ENCODE results near the gene SH3PXD2A.
A peak's percentile ranks its signal among the peaks of the same experiment; 100 is the strongest.

SH3PXD2A gene

DNA sequence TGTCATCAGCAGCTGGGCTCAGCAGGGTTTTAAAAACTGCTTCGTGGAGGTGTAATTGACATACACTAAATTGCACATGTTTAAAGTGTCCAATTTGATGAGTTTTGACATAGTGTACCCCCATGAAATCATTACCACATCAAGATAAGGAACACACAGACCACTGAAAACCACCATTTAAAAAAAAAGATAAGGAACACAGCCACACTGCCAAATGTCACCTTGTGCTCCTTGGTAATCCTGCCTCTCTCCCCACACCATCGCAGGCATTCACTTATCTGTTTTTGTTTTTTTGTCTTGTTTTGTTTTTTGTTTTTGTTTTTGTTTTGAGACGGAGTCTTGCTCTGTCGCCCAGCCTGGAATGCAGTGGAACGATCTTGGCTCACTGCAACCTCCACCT, 286.9 kb downstream of the SH3PXD2A start:
- peaks cover 24 to 49% of the 10 kb centered on the region in 2 donors for H3K27me3 Mint-ChIP-seq
- ATAC-seq (replicated peaks) (no peak), DNase-seq (no peak)
- no peaks in the 10 kb centered on the region for H3K36me3 Mint-ChIP-seq (ENCODE audit: insufficient read depth)
- no peaks in the 10 kb centered on the region for H3K9me3 Mint-ChIP-seq
- H3K4me1 Mint-ChIP-seq (ENCODE audit: low read depth in 2 of 2) = no peaks in the 10 kb centered on the region
- no peak overlapping the region for H3K27ac Mint-ChIP-seq
- peak overlapping the region in 1 of 2 donors; percentile 17 for H3K4me3 Mint-ChIP-seq

DNA sequence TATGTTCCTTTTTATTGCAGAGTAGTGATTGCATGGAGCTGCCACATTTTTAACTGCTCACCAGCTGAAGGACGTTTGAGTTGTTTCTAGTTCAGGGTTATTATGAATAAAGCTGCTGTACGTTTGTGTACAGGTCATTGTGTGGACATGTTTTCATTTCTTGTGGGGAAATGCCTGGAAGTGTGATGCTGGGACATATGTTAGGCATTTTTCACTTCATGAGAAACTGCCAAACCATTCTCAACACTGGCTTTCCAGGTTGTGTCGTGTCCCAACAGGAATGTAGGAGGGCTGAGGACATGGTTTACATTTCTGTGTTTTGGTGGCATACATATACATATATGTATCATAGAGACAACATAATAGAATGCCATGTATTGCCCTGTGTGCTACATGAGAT, 288.8 kb downstream of the SH3PXD2A start:
- H3K4me3 Mint-ChIP-seq = no peak overlapping the region

GRCh38 chr10:103564776-103565520, 290.4 kb downstream of the SH3PXD2A start:
- ATAC-seq (replicated peaks) = no peak
- H3K4me3 Mint-ChIP-seq = no peak overlapping the region
- DNase-seq = no peak
- H3K4me1 Mint-ChIP-seq (ENCODE audit: low read depth in 2 of 2) = no peaks in the 10 kb centered on the region
- H3K9me3 Mint-ChIP-seq = no peaks in the 10 kb centered on the region
- no peak overlapping the region for H3K27ac Mint-ChIP-seq
- H3K36me3 Mint-ChIP-seq (ENCODE audit: insufficient read depth) = no peaks in the 10 kb centered on the region
- peaks cover 16 to 61% of the 10 kb centered on the region in 2 donors for H3K27me3 Mint-ChIP-seq

More for the DNA sequence above, 288.8 kb downstream of the SH3PXD2A start:
- Mint-ChIP-seq H3K27ac (no peak overlapping the region), H3K36me3 (ENCODE audit: insufficient read depth) (no peaks in the 10 kb centered on the region), H3K9me3 (no peaks in the 10 kb centered on the region), H3K27me3 (peaks cover 22 to 55% of the 10 kb centered on the region in 2 donors), H3K4me1 (ENCODE audit: low read depth in 2 of 2) (no peaks in the 10 kb centered on the region)
- no peak for DNase-seq
- ATAC-seq (replicated peaks) = no peak

- no peak overlapping the region for H3K27ac Mint-ChIP-seq
- H3K4me3 Mint-ChIP-seq = no peak overlapping the region
- no peak for ATAC-seq (replicated peaks)
- H3K9me3 Mint-ChIP-seq = no peaks in the 10 kb centered on the region
- no peak for DNase-seq
- H3K27me3 Mint-ChIP-seq = peaks cover 9 to 61% of the 10 kb centered on the region in 2 donors
- H3K4me1 Mint-ChIP-seq (ENCODE audit: low read depth in 2 of 2) = no peaks in the 10 kb centered on the region
- H3K36me3 Mint-ChIP-seq (ENCODE audit: insufficient read depth) = no peaks in the 10 kb centered on the region
These were observed 291.3 kb downstream of the SH3PXD2A start for GRCh38 chr10:103564116-103564501.

GRCh38 chr10:103563231-103564115, 291.9 kb downstream of the SH3PXD2A start:
- no peaks in the 10 kb centered on the region for H3K9me3 Mint-ChIP-seq
- ATAC-seq (replicated peaks) = no peak
- H3K27ac Mint-ChIP-seq = no peak overlapping the region
- H3K4me1 Mint-ChIP-seq (ENCODE audit: low read depth in 2 of 2) = no peaks in the 10 kb centered on the region
- DNase-seq = no peak
- peaks cover 6 to 64% of the 10 kb centered on the region in 2 donors for H3K27me3 Mint-ChIP-seq
- H3K36me3 Mint-ChIP-seq (ENCODE audit: insufficient read depth) = no peaks in the 10 kb centered on the region
- H3K4me3 Mint-ChIP-seq = no peak overlapping the region

DNA sequence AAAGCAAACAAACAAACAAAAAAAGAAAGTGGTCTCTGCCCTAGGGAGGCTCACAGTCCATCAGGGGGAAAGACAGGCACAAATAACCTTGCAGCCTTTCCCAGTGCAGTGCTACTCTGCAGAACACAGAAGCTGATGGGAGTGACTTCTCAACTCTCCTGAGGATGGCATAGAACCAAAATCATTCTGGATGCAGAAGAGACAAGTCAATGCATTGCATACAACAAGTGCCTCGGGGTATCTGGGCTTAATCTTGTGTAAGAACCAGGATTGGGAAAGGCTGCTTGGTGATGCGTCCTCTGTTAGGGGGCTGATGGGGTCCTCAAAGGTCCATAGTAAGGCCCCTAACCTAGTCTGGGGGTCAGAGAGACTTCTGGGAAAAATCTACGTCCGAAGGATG, 293.0 kb downstream of the SH3PXD2A start:
- H3K27me3 Mint-ChIP-seq = peaks cover 17 to 69% of the 10 kb centered on the region in 2 donors
- no peaks in the 10 kb centered on the region for H3K36me3 Mint-ChIP-seq (ENCODE audit: insufficient read depth)
- no peak for ATAC-seq (replicated peaks)
- DNase-seq = no peak
- H3K4me1 Mint-ChIP-seq (ENCODE audit: low read depth in 2 of 2) = no peaks in the 10 kb centered on the region
- no peak overlapping the region for H3K4me3 Mint-ChIP-seq
- no peak overlapping the region for H3K27ac Mint-ChIP-seq
- H3K9me3 Mint-ChIP-seq = no peaks in the 10 kb centered on the region

DNA sequence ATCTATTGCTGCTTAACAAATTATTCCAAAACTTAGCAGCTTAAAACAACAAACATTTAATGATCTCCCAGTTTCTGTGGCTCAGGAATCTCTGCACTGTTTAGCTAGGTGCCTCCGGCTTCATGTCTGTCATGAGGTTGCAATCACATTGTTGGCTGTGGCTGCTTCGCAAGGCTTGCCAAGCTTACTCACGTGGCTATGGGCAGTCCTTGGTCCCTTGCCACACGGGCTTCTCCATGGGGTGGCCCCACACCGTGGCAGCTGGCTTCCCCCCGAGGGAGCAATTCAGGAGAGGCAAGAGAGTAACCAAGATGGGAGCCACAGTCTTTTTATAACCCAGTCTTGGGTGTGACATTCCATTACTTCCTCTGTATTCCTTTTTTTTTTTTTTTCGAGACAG, 294.5 kb downstream of the SH3PXD2A start:
- no peak overlapping the region for H3K4me3 Mint-ChIP-seq
- peaks cover 31 to 84% of the 10 kb centered on the region in 2 donors for H3K27me3 Mint-ChIP-seq
- H3K9me3 Mint-ChIP-seq = no peaks in the 10 kb centered on the region
- ATAC-seq (replicated peaks) = no peak
- no peaks in the 10 kb centered on the region for H3K36me3 Mint-ChIP-seq (ENCODE audit: insufficient read depth)
- DNase-seq = no peak
- no peaks in the 10 kb centered on the region for H3K4me1 Mint-ChIP-seq (ENCODE audit: low read depth in 2 of 2)
- H3K27ac Mint-ChIP-seq = no peak overlapping the region

DNA sequence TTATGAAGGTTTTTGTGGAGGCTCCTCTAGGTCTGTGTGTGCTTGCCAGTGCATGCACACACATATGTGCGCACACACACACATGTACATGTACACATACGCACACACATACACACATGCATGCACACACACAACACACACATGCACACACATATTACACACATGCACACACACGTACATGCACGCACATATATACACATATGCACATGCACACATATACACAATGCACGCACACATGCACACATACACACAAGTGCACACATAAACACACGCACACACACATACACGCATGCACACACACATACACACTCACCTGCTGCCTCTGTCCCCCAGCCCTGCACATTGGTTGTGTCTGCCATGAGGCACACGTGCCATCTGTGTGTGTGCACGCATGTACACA, 295.6 kb downstream of the SH3PXD2A start:
- H3K4me3 Mint-ChIP-seq = no peak overlapping the region
- ATAC-seq (replicated peaks) = no peak
- no peaks in the 10 kb centered on the region for H3K9me3 Mint-ChIP-seq
- DNase-seq = no peak
- peaks cover 1% of the 10 kb centered on the region in 2 donors for H3K4me1 Mint-ChIP-seq (ENCODE audit: low read depth in 2 of 2)
- H3K27ac Mint-ChIP-seq = no peak overlapping the region
- H3K27me3 Mint-ChIP-seq = peaks cover 33 to 85% of the 10 kb centered on the region in 2 donors
- H3K36me3 Mint-ChIP-seq (ENCODE audit: insufficient read depth) = no peaks in the 10 kb centered on the region

DNA sequence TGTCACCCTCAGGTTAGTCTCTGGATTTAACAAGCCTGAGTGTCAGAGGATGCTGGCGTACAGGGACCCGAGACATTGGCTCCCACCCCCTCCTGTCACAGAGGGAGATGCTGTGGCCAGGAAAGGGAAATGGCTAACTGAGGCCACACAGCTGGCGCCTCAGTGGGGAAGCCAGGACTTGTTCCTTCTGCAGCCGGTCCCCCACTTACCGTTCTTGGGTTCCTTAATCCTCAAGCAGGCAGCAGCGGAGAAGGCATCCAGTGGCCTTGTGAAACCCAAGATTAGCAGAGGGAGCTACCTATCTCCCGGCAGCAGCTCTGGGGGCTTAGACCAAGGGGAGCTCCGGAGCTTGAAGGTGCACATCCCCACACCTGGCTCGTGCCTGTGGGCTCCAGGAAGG, 296.5 kb downstream of the SH3PXD2A start:
- Mint-ChIP-seq H3K4me3 (no peak overlapping the region), H3K36me3 (ENCODE audit: insufficient read depth) (no peaks in the 10 kb centered on the region), H3K9me3 (no peaks in the 10 kb centered on the region), H3K27ac (no peak overlapping the region), H3K4me1 (ENCODE audit: low read depth in 2 of 2) (peaks cover 8% of the 10 kb centered on the region in 2 donors), H3K27me3 (peaks cover 42 to 90% of the 10 kb centered on the region in 2 donors)
- ATAC-seq (replicated peaks) = no peak
- no peak for DNase-seq

DNA sequence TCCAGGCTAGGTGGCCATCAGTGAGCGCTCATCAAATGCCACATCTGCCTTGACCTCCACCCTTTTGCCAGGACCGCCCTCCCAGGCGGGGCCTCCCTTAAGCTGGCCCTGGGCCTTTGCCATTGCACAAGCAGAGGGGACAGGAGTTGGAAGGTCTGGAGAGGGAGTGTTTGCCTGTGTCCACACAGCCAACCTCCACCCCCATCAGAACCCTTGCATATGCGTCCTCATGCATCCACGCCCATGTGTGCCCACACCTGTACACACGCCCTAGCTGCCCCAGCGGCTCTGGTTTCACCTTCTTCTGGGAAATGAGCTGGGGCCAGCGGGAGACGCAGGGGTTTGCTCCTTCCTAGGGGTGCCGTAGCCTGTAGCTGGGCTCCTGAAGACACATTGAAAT, 297.9 kb downstream of the SH3PXD2A start:
- Mint-ChIP-seq H3K27ac (no peak overlapping the region), H3K9me3 (no peaks in the 10 kb centered on the region), H3K36me3 (ENCODE audit: insufficient read depth) (no peaks in the 10 kb centered on the region), H3K4me3 (no peak overlapping the region), H3K4me1 (ENCODE audit: low read depth in 2 of 2) (peaks cover 8 to 9% of the 10 kb centered on the region in 2 donors), H3K27me3 (peaks cover 56 to 96% of the 10 kb centered on the region in 2 donors)
- ATAC-seq (replicated peaks) (no peak), DNase-seq (no peak)

DNA sequence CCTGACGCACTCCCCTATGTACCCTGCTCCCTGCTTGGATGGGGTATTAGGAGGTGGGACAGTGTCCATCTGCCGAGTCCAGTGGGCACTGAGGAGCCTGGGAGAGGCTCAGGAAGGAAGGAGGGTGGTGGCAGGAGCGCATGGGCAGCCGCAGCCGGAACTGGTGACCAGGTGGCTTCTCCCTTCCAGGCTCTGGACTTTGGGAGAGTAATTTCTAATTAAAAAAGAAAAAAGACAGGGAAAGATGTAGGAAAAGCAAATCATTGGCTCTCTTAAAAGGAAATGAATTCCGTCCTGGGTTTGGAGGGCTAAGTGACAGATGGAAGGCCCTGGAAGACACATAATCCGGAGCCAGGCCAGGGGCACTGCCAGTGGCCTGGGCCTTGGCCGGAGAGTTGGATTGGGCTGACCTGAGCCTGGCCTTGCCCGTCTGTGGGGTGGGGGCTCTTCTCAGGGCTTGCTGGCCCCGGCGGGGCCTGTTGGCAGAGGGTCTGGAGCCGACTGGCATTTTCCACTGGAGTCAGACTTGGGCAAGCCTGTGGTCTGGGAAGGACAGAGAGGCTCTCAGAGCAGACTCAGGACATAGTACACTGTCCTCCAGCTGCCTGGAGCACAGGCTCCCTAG, 298.9 kb downstream of the SH3PXD2A start:
- DNase-seq (no peak), ATAC-seq (replicated peaks) (no peak)
- Mint-ChIP-seq H3K27me3 (peaks cover 57 to 93% of the 10 kb centered on the region in 2 donors), H3K27ac (no peak overlapping the region), H3K4me1 (ENCODE audit: low read depth in 2 of 2) (peaks cover 8 to 10% of the 10 kb centered on the region in 2 donors), H3K4me3 (peak overlapping the region in 1 of 2 donors; percentile 10), H3K9me3 (no peaks in the 10 kb centered on the region), H3K36me3 (ENCODE audit: insufficient read depth) (no peaks in the 10 kb centered on the region)

DNA sequence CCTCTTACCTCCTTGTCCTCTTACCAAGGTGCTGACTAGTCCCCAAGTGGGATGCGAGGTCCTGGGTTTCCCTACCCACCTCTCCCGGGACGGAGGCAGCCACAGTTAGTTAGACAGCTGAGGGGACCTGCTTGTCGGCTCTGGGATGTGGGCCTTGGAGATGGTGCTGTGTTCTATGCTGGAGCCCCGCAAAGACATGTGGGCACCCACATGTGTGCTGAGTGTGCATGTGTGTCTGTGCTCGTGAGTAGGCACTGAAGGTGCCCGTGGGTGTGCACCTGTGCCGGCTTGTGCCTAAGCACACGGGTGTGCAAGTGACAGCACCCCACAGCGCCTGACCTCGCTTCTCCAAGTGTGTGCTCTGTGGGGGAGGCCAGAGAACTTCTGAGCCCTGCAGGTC, 299.7 kb downstream of the SH3PXD2A start:
- peak overlapping the region in 1 of 2 donors; percentile 4 for H3K4me3 Mint-ChIP-seq
- peaks cover 57 to 85% of the 10 kb centered on the region in 2 donors for H3K27me3 Mint-ChIP-seq
- ATAC-seq (replicated peaks) (no peak), DNase-seq (no peak)
- H3K9me3 Mint-ChIP-seq = no peaks in the 10 kb centered on the region
- H3K4me1 Mint-ChIP-seq (ENCODE audit: low read depth in 2 of 2) = peaks cover 8 to 10% of the 10 kb centered on the region in 2 donors
- no peaks in the 10 kb centered on the region for H3K36me3 Mint-ChIP-seq (ENCODE audit: insufficient read depth)
- no peak overlapping the region for H3K27ac Mint-ChIP-seq

GRCh38 chr10:103555325-103555649, 300.1 kb downstream of the SH3PXD2A start:
- Mint-ChIP-seq H3K4me3 (peak overlapping the region in 1 of 2 donors; percentile 4), H3K9me3 (no peaks in the 10 kb centered on the region), H3K27ac (no peak overlapping the region), H3K27me3 (peaks cover 57 to 81% of the 10 kb centered on the region in 2 donors), H3K36me3 (ENCODE audit: insufficient read depth) (no peaks in the 10 kb centered on the region), H3K4me1 (ENCODE audit: low read depth in 2 of 2) (peaks cover 8 to 10% of the 10 kb centered on the region in 2 donors)
- ATAC-seq (replicated peaks) = no peak
- no peak for DNase-seq

Measured in effector memory CD8-positive, alpha-beta T cell (primary cell).